Mucosa of stomach (tissue), 1 donor: ENCODE measurements around the gene SFXN5.

ENCODE experiments used
- H3K27me3 ChIP-seq: one replicate; pipeline ENCODE4 v1.7.0; 2013; ENCODE audit warnings: mild to moderate bottlenecking, low read length; ENCODE audit not compliant: control insufficient read depth, insufficient read depth
- H3K36me3 ChIP-seq: one replicate; pipeline ENCODE4 v1.7.0; 2013; ENCODE audit warnings: low read length; ENCODE audit not compliant: control insufficient read depth, insufficient read depth
- H3K4me1 ChIP-seq: one replicate; pipeline ENCODE4 v1.7.0; 2013; ENCODE audit warnings: mild to moderate bottlenecking, low read length; ENCODE audit not compliant: control insufficient read depth, insufficient read depth
- H3K4me3 ChIP-seq: one replicate; pipeline ENCODE4 v1.7.0; 2013; ENCODE audit warnings: low read length
- H3K9ac ChIP-seq: one replicate; pipeline ENCODE4 v1.7.0; 2013; ENCODE audit warnings: mild to moderate bottlenecking, low read length, moderate library complexity
- H3K9me3 ChIP-seq: one replicate; pipeline ENCODE4 v1.7.0; 2013; ENCODE audit warnings: mild to moderate bottlenecking, low read length, moderate library complexity; ENCODE audit not compliant: control insufficient read depth
- donor health status: Pancreatic carcinoma.

SFXN5 gene

DNA sequence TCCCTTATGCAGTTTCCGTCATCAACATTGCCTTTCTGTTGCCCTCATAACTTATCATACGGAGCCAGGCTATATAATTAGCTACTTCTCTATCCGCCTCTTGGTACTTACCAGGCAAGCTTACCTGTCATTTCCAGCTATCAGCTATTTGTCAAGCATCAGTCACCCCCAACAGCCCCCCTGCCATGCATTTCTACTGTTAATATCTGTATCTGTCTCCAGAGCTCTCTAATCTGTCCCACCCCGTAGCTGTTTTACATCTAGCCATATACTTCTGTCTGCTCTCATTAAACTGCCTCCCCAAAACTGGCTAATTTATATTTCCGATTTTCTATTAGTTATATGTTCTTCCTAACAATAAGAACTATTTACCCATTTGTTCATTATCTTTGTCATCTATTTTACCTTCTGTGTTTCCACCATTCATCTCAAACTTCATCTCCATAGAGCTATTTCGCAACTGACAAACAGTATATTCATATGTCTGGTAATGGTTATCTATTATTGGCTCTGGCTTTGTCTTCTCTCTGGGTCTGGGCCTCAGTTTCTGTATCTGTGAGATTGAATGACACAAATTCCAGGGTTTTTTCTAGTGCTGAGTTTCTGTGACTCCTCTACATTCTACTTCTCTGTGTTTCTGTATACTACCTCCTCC, 144.6 kb downstream of the SFXN5 start:
- H3K9me3 ChIP-seq, result no peaks in the 10 kb centered on the region
- peaks cover 88% of the 10 kb centered on the region for H3K27me3 ChIP-seq
- H3K4me3 ChIP-seq, result no peak overlapping the region
- peaks cover 14% of the 10 kb centered on the region for H3K4me1 ChIP-seq
- H3K36me3 ChIP-seq, result no peaks in the 10 kb centered on the region
- no peak overlapping the region for H3K9ac ChIP-seq

DNA sequence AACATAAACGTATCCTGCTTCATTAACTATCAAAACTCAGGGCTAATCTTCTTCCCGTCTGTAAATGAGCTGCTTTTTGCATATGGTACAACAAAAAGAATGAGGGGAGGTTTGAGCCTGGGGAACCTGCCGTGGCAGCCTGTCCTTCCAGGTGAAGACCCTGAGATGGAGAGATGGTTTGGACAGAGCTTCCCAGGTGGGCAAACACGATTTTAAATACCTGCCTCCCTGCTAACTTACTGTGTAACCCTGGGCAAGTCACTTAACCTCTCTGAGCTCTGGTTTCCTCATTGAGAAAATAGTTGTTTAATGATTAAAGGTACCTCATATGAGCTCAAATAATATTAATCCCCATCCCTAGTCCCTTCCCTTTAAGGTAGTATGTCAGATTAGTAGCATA, 145.1 kb downstream of the SFXN5 start:
- H3K9ac ChIP-seq, result no peak overlapping the region
- peaks cover 14% of the 10 kb centered on the region for H3K4me1 ChIP-seq
- no peaks in the 10 kb centered on the region for H3K9me3 ChIP-seq
- H3K27me3 ChIP-seq, result peaks cover 90% of the 10 kb centered on the region
- H3K36me3 ChIP-seq, result no peaks in the 10 kb centered on the region
- H3K4me3 ChIP-seq, result no peak overlapping the region

DNA sequence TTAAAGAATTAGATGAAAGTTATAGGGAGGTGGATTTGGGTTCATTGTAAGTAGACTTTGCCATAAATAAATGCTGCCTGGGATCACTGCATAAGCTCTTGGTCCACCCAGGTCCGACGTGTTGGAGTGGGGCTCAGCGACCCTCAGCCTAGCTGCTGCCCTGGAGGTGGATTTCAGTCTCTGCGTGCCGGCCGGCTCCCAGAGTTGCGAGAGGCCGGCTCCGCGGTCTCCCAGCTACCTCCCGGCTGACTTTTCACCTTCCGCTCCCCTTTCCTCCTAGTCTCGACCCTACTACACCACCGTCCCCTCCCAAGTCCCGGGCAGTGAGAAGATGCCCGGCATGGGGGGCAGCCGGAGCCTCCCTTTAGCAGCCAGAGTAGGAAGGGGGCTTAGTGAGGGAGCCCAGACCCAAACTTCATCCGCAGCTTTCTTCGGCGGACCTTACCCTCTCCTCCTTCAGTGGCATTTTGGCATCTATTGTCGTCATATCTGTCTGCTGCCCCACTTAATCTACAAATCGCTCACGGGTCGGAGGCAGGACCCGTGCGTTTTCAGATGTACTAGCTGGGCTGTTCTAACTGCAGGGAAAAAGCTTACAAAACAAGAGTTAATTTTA, 146.1 kb downstream of the SFXN5 start:
- peaks cover 98% of the 10 kb centered on the region for H3K27me3 ChIP-seq

DNA sequence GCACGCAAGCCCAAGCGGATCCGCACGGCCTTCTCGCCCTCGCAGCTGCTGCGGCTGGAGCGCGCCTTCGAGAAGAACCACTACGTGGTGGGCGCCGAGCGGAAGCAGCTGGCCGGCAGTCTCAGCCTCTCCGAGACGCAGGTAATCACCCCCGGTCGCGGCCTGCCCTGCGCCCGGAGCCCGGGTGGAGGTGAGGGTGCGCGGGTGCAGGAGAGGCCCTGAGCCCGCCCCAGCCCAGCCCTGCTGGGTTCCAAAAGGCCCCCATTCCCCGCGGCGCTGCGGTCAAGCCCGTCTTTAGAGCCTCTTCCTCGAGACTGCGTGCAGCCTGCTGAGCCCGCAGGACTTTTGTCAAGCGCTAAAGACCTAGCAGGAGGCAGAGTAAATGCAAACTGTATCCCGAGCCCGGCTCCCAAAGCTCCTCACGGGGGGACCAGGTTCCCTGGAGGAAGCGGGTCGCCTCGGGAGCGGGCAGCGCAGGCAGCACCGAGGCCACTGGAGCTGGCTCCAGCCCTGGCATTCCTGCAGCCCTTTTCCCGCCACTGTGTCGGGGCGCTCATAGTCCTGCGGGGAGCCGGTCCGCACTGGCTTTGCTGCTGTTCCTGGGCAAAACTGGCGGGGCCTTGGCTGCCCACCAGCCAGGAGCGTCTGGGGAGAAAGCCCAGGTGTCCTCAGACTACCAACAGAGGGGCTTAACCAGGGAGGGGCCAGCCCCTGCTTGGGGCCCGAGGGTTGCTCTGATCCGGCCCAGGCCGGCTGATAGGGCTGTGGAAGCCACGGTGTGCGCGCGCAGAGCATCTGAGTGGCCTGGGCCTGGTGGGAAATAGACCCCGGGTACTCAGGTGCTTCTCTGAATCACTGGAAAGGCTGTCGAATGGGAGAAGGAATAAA, 146.9 kb downstream of the SFXN5 start:
- peaks cover 22% of the 10 kb centered on the region for H3K4me1 ChIP-seq
- no peaks in the 10 kb centered on the region for H3K36me3 ChIP-seq
- H3K27me3 ChIP-seq, result peaks cover 98% of the 10 kb centered on the region
- H3K9ac ChIP-seq, result no peak overlapping the region
- H3K9me3 ChIP-seq, result no peaks in the 10 kb centered on the region
- H3K4me3 ChIP-seq, result no peak overlapping the region

More for the DNA sequence above, 146.1 kb downstream of the SFXN5 start:
- Histone ChIP-seq H3K9me3 (no peaks in the 10 kb centered on the region), H3K4me1 (peaks cover 20% of the 10 kb centered on the region), H3K36me3 (no peaks in the 10 kb centered on the region), H3K9ac (no peak overlapping the region), H3K4me3 (no peak overlapping the region)

DNA sequence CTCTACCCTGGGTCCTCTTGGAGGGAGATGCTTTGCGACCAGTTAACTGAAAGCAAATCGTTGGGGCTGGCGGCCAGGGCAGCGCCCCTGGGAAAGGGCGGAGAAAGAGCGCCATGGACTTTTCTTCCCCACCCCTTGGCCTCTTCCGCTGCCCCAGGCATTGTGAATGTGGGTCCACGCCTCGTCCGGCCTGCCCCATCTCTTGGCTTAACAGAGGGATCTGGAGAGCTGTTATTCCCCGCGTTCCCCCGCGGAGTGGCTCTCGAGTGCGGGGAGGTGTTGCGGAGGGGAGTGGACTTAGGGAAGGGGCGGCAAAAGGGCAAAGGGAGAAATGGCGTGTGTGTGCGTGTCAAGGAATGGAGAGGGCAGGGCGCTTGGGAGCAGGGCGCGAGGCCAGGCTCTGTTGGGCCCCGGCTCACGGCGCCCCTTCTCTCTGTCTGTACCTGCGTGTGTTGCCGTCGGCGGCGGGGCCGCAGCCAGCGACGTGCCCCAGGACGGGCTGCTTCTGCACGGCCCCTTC, 147.6 kb downstream of the SFXN5 start:
- Histone ChIP-seq H3K9me3 (no peaks in the 10 kb centered on the region), H3K36me3 (no peaks in the 10 kb centered on the region), H3K9ac (no peak overlapping the region), H3K4me3 (no peak overlapping the region), H3K27me3 (peaks cover 98% of the 10 kb centered on the region), H3K4me1 (peaks cover 22% of the 10 kb centered on the region)

DNA sequence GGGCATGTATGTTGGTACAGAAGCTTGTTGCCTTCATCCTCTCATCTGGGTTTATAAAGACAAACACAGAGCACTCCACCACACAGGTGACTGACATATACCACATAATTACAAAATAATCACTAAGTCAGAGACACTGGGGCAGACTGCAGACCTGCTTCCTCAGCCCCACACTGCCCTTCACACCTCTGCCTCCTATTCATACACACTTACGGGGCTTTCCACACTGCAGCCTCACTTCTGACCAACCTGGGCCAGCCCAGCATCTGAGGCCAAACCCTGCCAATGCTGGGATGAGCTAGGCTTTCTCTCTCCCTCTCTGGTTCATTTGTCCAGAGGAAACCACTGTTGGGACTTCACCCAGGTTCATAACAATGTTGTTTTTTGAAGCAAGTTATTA, 149.7 kb downstream of the SFXN5 start:
- Histone ChIP-seq H3K4me1 (peaks cover 34% of the 10 kb centered on the region), H3K9ac (no peak overlapping the region), H3K27me3 (peaks cover 98% of the 10 kb centered on the region)

DNA sequence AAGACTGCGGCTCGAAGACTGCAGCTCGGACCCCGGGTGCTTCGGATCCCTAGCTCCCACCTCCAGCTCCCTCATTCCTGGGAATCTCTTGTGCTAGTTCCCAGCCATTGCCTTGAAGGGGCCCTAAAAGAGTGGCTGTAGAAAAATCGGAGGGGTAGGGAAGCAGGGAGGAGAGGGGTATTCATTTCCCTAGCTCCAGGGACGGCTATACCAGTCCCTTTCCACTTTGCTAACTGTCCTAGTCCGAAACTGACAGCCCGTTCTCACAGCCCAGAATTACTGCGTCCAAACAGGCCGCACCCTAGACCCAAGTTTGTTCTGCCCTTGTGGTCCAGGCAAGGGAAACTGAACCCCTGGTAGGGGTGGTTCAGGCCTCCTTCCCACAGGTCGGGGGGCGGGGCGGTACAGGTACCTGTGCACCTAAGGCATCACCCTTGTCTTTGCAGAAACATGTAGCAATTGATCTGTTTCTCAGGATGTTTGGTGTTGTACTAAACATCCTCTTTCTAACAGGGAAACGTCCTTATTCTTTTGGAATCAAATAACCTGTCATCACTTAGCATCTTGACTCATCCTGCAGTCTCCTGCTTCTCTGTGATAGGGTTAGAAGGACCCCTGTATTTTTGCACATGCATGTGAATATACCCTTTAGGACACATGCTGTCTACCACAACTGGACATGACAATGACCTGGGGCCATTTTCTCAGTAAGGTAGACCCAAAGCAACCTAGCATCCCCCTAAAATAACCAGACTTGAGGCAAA, 150.2 kb downstream of the SFXN5 start:
- no peaks in the 10 kb centered on the region for H3K36me3 ChIP-seq
- no peak overlapping the region for H3K9ac ChIP-seq
- H3K4me1 ChIP-seq, result peaks cover 40% of the 10 kb centered on the region
- peaks cover 98% of the 10 kb centered on the region for H3K27me3 ChIP-seq
- H3K4me3 ChIP-seq, result no peak overlapping the region
- H3K9me3 ChIP-seq, result no peaks in the 10 kb centered on the region

More for the DNA sequence above, 149.7 kb downstream of the SFXN5 start:
- H3K4me3 ChIP-seq, result no peak overlapping the region
- no peaks in the 10 kb centered on the region for H3K9me3 ChIP-seq
- no peaks in the 10 kb centered on the region for H3K36me3 ChIP-seq

DNA sequence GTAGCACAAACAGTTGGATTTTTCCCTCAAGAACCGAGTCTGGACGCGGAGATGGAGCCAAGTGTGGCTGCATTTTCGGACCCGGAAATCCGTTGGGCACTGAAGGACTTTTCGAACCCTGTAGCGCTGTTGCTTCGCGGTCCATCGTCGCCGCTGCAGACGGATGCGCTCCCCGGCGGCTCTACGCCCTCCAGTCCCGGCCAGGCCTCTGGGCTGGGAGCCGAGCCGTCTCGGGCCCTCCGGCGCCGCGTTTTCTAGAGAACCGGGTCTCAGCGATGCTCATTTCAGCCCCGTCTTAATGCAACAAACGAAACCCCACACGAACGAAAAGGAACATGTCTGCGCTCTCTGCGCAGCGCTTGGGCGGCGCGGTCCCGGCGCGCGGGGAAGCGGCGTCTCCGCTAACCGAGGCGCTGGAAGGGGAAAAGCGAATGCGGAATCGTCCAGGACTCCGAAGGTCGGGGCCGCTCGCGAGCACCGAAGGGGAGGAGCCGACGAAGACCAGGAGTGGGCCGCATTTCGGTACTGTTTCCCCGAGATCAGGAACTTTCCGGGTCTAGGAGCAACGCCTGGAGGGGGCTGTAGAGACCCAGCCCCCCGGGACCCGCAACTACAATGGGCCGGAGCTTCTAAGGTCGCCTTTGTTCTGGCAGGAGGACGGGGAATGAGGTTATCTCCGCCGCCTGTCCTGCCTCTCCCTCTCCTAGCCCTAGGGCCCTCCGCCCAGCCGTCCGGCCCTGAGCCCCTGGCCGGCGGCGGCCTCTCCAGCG, 151.0 kb downstream of the SFXN5 start:
- no peak overlapping the region for H3K4me3 ChIP-seq
- H3K9me3 ChIP-seq, result no peaks in the 10 kb centered on the region
- no peaks in the 10 kb centered on the region for H3K36me3 ChIP-seq
- H3K9ac ChIP-seq, result no peak overlapping the region
- H3K4me1 ChIP-seq, result peaks cover 48% of the 10 kb centered on the region
- H3K27me3 ChIP-seq, result peaks cover 100% of the 10 kb centered on the region

DNA sequence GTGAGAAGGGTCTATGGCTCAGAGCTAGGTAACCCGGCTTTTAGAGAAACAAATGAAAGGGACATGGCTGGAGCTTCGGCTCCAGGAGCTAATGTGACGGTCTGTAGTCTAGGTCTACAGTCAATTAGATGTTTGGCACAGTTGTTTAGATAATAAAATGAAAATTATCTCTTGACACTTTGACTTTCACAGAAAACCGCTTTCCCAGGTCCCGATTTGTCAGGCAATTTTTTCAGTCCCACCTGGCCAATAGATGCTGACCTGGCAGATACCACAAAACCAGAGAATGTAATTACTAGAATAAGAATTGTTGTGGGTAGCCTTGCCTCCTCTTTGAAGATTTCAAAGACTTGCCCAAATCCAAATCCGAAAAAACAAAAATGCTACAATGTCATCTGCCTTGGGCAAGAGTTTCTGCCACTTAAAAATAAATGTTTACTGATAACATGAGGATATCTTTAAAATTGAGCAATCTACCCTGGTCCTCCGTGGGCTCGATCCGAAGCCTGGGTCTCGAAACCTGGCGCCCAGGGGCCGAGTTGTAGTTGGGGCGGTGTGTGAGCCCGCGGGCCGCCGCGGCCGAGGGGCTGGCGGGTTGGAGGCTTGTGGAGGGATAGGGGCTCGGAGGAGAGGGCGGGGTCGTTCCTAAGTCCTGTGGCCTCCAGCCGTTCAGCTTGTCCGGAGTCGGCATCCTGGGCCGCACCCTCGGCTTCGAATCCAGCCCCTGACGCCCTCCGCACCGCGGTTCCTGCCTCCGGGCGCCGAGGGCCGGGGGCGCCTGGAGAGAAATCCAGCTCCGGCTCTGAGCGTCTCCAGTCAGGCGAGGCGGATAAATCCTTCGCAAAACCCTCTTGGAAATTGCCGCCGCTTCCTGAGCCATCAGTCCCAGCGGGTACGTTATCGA, 151.8 kb downstream of the SFXN5 start:
- Histone ChIP-seq H3K9me3 (no peaks in the 10 kb centered on the region), H3K9ac (no peak overlapping the region), H3K36me3 (no peaks in the 10 kb centered on the region), H3K4me1 (peaks cover 53% of the 10 kb centered on the region), H3K27me3 (peaks cover 100% of the 10 kb centered on the region), H3K4me3 (no peak overlapping the region)

DNA sequence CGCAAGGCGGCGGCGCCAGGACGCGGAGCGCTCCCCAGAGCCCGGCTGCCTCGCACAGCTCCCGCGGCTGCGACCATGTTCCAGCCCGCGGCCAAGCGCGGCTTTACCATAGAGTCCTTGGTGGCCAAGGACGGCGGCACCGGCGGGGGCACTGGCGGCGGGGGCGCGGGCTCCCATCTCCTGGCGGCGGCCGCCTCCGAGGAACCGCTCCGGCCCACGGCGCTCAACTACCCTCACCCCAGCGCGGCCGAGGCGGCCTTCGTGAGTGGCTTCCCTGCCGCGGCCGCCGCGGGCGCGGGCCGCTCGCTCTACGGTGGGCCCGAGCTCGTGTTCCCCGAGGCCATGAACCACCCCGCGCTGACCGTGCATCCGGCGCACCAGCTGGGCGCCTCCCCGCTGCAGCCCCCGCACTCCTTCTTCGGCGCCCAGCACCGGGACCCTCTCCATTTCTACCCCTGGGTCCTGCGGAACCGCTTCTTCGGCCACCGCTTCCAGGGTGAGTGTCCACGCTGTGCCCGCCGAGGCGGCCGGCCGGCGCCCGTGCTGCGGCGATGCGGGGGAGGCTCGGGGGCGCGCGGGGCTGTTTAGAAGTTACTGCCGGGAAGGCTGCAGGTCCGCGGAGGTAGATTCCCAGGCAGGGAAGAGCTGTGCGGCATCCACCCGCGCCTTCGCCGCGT, 153.5 kb downstream of the SFXN5 start:
- no peaks in the 10 kb centered on the region for H3K9me3 ChIP-seq
- peaks cover 100% of the 10 kb centered on the region for H3K27me3 ChIP-seq
- H3K9ac ChIP-seq, result no peak overlapping the region
- H3K4me3 ChIP-seq, result no peak overlapping the region
- H3K36me3 ChIP-seq, result no peaks in the 10 kb centered on the region
- H3K4me1 ChIP-seq, result peaks cover 39% of the 10 kb centered on the region
